Central memory CD8-positive, alpha-beta T cell (primary cell): ENCODE results near the gene FAM184A.

Source experiments
- ATAC-seq: fragments of 150-1000 bp; cut with Tn5 transposase; replicated peaks from 2 replicates; pipeline ENCODE4 v1.10.0; 2022; ENCODE audit warnings: mild to moderate bottlenecking, moderate FRiP score, moderate number of reproducible peaks; ENCODE audit not compliant: poor library complexity, severe bottlenecking; ENCODE audit errors: extremely low read depth
- DNase-seq, 2 donors: peaks; one replicate each; pipeline ENCODE4 v3.0.0; 2021; ENCODE audit warnings: low spot score in 2 of 2
- H3K27ac Mint-ChIP-seq: one replicate; pipeline ENCODE4 v1.8.0; 2022; ENCODE audit warnings: low read depth, mild to moderate bottlenecking, moderate library complexity, mixed read lengths
- H3K27me3 Mint-ChIP-seq: one replicate; pipeline ENCODE4 v1.8.0; 2022; ENCODE audit warnings: mixed read lengths
- H3K36me3 Mint-ChIP-seq: one replicate; pipeline ENCODE4 v1.8.0; 2022; ENCODE audit warnings: mild to moderate bottlenecking, moderate library complexity, mixed read lengths; ENCODE audit not compliant: insufficient read depth
- H3K4me1 Mint-ChIP-seq: one replicate; pipeline ENCODE4 v1.8.0; 2022; ENCODE audit warnings: mixed read lengths
- H3K4me3 Mint-ChIP-seq: one replicate; pipeline ENCODE4 v1.8.0; 2022; ENCODE audit warnings: mild to moderate bottlenecking, moderate library complexity, mixed read lengths
- H3K9me3 Mint-ChIP-seq: one replicate; pipeline ENCODE4 v1.8.0; 2022; ENCODE audit warnings: mixed read lengths

FAM184A gene

DNA sequence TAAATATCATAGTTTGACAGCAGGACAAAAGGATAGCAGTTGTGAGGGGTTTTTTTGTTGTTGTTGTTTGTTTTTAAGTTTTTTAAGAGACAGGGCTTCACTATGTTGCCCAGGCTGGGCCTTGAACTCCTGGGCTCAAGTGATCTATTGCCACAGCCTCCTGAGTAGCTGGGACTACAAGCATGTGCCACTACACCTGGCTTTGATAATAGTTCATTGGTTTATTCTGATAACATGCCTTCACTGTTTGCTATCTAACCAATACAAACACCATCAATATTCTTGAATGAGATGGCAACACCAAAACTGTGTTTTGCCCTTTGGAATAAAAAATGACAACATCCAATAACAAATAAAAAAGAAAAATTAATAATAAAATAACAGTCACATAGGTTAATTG is 41.2 kb downstream of the FAM184A start:
- H3K36me3 Mint-ChIP-seq, result no peaks in the 10 kb centered on the region
- no peak overlapping the region for H3K27ac Mint-ChIP-seq
- no peak for DNase-seq
- ATAC-seq, result no peak
- no peaks in the 10 kb centered on the region for H3K9me3 Mint-ChIP-seq
- no peaks in the 10 kb centered on the region for H3K4me1 Mint-ChIP-seq
- H3K4me3 Mint-ChIP-seq, result no peak overlapping the region
- H3K27me3 Mint-ChIP-seq, result no peaks in the 10 kb centered on the region

DNA sequence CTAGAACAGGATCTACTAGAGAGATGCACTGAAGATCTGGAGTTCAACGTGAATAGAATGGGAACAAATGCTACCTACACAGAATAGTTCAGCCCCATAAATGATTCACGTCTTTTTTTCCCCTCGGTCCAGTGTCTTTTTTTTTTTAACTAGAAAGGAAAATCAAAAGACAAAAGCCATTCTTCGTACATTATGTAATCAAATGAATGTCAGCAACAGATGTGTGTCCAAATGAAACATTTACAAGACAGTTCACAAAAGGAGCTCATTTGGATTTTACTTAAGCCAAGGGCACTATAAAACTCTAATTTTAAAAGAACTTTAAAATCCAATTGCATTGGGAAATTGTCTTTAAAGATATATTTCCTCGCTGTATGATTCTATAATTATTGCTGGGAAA is 42.4 kb downstream of the FAM184A start:
- Mint-ChIP-seq H3K4me3 (no peak overlapping the region), H3K4me1 (no peaks in the 10 kb centered on the region), H3K9me3 (no peaks in the 10 kb centered on the region), H3K36me3 (no peaks in the 10 kb centered on the region), H3K27ac (no peak overlapping the region), H3K27me3 (no peaks in the 10 kb centered on the region)
- DNase-seq, result no peak
- ATAC-seq, result no peak

DNA sequence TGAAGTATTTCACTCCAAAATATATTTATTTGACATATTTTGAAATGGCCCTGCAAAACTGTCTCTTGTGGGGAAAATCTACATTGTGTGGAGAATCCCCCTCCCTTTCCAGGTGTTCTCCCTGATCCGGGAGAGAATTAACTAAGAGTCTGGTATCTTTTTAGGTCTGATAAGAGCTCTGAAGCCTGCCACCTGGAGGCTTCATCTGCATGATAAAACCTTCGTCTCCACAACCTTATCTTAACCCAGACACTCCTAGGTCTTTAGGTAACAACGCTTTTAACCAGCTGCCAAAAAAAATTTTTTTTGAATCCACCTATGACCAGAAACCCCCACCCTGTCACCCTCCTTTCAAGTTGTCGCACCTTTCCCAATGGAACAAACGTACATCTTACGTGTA is 43.0 kb downstream of the FAM184A start:
- Mint-ChIP-seq H3K27ac (no peak overlapping the region), H3K36me3 (no peaks in the 10 kb centered on the region), H3K9me3 (no peaks in the 10 kb centered on the region), H3K4me1 (no peaks in the 10 kb centered on the region), H3K27me3 (no peaks in the 10 kb centered on the region), H3K4me3 (no peak overlapping the region)
- ATAC-seq, result no peak
- DNase-seq, result no peak

DNA sequence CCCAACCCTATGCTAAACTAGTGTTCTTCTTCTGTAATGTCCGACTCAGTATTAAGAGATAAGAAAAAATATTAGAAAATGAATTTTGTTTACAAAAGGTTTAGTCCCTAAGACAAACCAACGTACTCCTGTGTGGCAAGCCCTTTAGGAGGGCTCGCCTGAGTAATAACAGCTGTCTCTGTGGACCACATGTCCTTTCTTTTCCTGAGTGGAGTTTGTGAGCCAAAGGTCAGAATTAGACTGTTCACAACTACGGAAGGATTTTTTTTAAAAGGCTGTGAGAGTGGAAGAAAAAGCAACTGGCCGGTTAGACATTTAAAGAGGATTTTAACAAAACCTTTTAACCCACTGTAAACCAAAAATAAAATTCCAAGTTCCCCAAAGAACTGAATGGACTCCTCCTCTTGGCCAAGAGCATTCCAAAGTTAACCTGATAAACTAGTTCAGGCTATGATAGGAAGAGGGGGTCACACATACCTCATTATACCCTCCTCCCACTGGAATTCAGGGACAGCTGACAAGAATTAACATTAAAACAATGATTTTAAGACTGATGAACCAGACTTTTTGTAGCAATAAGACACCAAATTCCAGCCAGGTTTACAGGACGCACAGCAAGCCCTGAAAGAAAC is 43.5 kb downstream of the FAM184A start:
- ATAC-seq, result no peak

DNA sequence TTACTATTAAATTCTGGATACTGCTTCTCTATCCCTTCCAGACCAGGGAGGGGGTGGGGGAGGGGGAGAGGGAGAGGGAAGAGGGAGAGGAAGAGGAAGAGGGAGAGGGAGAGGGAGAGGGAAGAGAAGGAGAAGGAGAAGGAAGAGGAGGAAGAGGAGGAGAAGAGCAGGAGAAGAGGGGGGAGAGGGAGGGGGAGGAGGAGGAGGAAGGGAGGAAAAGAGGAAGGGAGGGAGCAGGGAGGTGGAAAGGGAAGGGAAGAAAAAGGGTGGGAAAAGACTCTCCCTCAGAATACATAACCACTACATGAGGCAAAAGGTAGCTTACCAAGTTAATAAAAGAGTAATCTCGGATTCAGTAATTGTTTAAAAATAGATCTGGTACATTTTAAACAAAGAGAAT is 46.0 kb downstream of the FAM184A start:
- ATAC-seq, result no peak
- no peak overlapping the region for H3K27ac Mint-ChIP-seq
- no peak overlapping the region for H3K4me3 Mint-ChIP-seq
- H3K27me3 Mint-ChIP-seq, result no peaks in the 10 kb centered on the region
- H3K4me1 Mint-ChIP-seq, result no peaks in the 10 kb centered on the region
- H3K9me3 Mint-ChIP-seq, result no peaks in the 10 kb centered on the region
- no peaks in the 10 kb centered on the region for H3K36me3 Mint-ChIP-seq
- DNase-seq, result no peak

More for the DNA sequence above, 43.5 kb downstream of the FAM184A start:
- no peak overlapping the region for H3K4me3 Mint-ChIP-seq
- no peaks in the 10 kb centered on the region for H3K36me3 Mint-ChIP-seq
- H3K27me3 Mint-ChIP-seq, result no peaks in the 10 kb centered on the region
- no peak overlapping the region for H3K27ac Mint-ChIP-seq
- no peak for DNase-seq
- no peaks in the 10 kb centered on the region for H3K9me3 Mint-ChIP-seq
- H3K4me1 Mint-ChIP-seq, result no peaks in the 10 kb centered on the region

DNA sequence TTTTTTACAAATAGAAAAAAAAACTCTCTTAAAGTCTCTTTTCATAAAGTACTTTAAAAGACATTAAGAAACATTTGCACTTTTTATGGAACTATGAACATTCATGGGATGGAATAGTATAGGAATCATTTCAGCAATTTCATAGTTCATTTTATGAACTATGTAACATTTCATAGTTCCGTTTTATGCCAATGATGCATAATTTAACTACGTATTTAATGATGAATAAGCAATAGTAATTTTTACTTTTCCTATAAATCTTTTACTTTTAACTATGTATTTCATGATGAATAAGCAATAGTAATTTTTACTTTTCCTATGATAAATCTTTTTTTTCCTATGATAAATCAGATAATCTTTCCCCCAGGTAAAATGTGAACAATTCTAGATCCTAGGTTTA is 47.7 kb downstream of the FAM184A start:
- Mint-ChIP-seq H3K27ac (no peak overlapping the region), H3K4me1 (no peaks in the 10 kb centered on the region), H3K4me3 (no peak overlapping the region), H3K36me3 (no peaks in the 10 kb centered on the region), H3K27me3 (peaks cover 15% of the 10 kb centered on the region), H3K9me3 (no peaks in the 10 kb centered on the region)
- ATAC-seq, result no peak
- DNase-seq, result no peak

DNA sequence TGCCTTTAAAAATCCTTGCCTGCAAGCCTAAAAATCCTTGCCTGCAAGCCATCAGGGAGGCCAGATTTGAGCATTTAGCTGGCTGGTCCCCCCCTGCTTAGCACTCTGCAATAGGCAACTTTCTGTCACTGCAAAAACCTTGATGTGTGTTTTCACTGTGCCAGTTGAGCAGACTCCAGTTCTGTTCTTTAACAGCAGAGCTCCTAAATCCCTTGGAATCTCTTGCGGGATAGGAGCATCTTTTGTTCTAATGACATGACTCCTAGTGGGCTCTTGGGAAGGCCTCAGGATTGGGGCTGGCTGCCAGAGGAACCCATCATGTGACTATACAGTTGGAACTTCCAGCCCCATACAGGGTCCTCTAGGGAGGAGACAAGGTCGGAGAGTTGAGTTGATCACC is 50.4 kb downstream of the FAM184A start:
- no peaks in the 10 kb centered on the region for H3K4me1 Mint-ChIP-seq
- ATAC-seq (no peak), DNase-seq (no peak)
- no peak overlapping the region for H3K27ac Mint-ChIP-seq
- no peaks in the 10 kb centered on the region for H3K9me3 Mint-ChIP-seq
- H3K27me3 Mint-ChIP-seq, result peaks cover 18% of the 10 kb centered on the region
- H3K36me3 Mint-ChIP-seq, result no peaks in the 10 kb centered on the region
- H3K4me3 Mint-ChIP-seq, result no peak overlapping the region

DNA sequence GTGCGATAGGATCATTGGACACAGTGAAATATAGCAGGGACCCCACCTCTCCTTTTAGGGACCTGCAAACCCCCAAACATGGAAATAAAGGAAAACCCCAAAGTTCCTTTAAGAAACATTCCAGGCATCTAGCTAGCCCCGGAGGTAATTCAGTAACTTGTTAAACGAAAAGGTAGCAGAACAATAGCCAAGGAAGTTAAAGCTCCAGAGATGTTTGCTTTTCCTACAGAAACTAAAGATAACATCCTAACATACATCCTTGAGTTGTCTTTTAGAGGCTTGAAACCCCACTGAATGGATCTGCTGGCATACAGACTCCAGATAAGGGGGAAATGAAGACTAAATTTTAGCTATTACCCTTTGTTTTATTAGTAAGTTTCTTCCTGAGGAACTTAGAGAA is 51.0 kb downstream of the FAM184A start:
- Mint-ChIP-seq H3K36me3 (no peaks in the 10 kb centered on the region), H3K4me1 (no peaks in the 10 kb centered on the region), H3K27me3 (peaks cover 18% of the 10 kb centered on the region), H3K27ac (no peak overlapping the region), H3K9me3 (no peaks in the 10 kb centered on the region), H3K4me3 (no peak overlapping the region)
- DNase-seq (no peak), ATAC-seq (no peak)

DNA sequence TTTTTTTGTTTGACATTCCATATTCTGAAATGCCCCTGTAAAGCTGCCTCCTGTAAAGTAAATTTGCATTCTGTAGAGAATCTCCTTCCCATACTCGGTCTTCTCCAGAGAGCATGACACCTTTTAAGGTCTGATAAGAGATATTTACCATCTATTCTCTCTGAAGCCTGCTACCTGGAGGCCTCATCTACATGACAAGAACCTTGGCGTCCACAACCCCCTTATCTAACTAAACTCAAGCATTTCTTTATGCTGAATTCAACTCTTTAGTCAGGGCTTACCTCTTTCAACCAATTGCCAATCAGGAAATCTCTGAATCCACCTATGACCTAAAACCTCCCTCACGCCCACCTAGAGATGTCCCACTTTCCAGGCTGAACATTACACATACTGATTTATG is 51.6 kb downstream of the FAM184A start:
- Mint-ChIP-seq H3K4me3 (no peak overlapping the region), H3K27me3 (peaks cover 18% of the 10 kb centered on the region), H3K27ac (no peak overlapping the region), H3K4me1 (no peaks in the 10 kb centered on the region), H3K36me3 (no peaks in the 10 kb centered on the region), H3K9me3 (no peaks in the 10 kb centered on the region)
- ATAC-seq (no peak), DNase-seq (no peak)

DNA sequence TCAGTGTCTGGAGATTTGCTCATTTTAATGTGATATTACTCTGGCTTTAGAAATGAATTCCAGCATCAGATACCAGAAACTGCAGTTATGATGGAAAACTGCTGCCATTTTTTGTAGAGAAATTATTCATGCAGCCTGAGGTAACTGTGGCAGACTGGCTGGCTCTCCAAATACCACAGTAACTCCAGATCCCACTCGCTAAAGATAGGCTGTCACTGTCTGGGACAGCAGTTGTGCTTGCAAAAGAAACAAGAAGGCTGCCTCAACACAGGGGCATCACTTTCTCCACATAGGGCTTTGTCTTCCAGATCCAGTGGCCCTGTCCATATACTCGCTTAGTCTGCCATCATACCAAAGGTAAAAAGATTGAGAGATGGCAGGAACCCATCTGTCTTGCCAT is 52.7 kb downstream of the FAM184A start:
- DNase-seq, result no peak
- no peaks in the 10 kb centered on the region for H3K4me1 Mint-ChIP-seq
- peaks cover 18% of the 10 kb centered on the region for H3K27me3 Mint-ChIP-seq
- H3K36me3 Mint-ChIP-seq, result no peaks in the 10 kb centered on the region
- H3K27ac Mint-ChIP-seq, result no peak overlapping the region
- ATAC-seq, result no peak
- H3K4me3 Mint-ChIP-seq, result no peak overlapping the region
- no peaks in the 10 kb centered on the region for H3K9me3 Mint-ChIP-seq

DNA sequence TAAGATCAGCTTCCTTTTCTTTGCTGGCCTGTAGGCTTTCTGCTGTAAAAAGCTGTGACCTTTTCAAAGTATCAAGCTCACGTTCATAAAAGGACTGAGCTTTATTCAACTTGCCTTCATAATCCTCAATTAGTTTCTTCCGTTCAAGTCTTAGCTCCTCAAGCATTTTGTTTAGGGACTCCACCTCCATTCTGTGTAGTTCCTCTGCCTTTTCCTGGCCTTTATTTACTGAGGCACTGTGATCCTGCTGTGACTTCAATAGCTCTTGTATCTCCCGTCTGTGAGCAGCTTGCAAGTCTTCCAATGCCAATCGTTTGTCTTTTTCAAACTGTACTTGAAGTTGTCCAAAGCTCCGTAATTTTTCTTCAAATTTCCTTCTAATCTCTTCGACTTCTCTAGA is 54.4 kb downstream of the FAM184A start:
- Mint-ChIP-seq H3K27me3 (peaks cover 18% of the 10 kb centered on the region), H3K36me3 (no peaks in the 10 kb centered on the region), H3K27ac (no peak overlapping the region), H3K9me3 (no peaks in the 10 kb centered on the region), H3K4me1 (no peaks in the 10 kb centered on the region), H3K4me3 (no peak overlapping the region)
- DNase-seq (no peak), ATAC-seq (no peak)

DNA sequence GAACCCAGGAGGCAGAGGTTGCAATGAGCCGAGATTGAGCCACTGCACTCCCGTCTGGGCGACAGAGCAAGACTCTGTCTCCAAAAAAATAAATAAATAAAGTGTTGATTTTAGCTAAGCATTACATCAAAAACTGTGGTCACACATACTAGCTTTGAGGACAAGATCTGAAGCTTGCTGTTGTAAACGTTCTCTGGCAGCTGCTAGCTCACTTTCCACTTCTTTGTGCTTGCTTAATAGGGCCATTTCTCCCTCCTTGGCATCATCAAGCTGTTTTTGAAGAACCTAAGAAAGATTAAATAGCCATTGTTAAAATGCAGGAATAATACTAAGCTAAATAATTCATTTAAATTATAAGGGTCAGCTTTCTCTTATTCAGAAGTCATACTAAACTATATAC is 55.7 kb downstream of the FAM184A start:
- no peak overlapping the region for H3K27ac Mint-ChIP-seq
- ATAC-seq (no peak), DNase-seq (no peak)
- H3K9me3 Mint-ChIP-seq, result no peaks in the 10 kb centered on the region
- H3K36me3 Mint-ChIP-seq, result no peaks in the 10 kb centered on the region
- H3K4me3 Mint-ChIP-seq, result no peak overlapping the region
- H3K4me1 Mint-ChIP-seq, result no peaks in the 10 kb centered on the region
- peaks cover 18% of the 10 kb centered on the region for H3K27me3 Mint-ChIP-seq

DNA sequence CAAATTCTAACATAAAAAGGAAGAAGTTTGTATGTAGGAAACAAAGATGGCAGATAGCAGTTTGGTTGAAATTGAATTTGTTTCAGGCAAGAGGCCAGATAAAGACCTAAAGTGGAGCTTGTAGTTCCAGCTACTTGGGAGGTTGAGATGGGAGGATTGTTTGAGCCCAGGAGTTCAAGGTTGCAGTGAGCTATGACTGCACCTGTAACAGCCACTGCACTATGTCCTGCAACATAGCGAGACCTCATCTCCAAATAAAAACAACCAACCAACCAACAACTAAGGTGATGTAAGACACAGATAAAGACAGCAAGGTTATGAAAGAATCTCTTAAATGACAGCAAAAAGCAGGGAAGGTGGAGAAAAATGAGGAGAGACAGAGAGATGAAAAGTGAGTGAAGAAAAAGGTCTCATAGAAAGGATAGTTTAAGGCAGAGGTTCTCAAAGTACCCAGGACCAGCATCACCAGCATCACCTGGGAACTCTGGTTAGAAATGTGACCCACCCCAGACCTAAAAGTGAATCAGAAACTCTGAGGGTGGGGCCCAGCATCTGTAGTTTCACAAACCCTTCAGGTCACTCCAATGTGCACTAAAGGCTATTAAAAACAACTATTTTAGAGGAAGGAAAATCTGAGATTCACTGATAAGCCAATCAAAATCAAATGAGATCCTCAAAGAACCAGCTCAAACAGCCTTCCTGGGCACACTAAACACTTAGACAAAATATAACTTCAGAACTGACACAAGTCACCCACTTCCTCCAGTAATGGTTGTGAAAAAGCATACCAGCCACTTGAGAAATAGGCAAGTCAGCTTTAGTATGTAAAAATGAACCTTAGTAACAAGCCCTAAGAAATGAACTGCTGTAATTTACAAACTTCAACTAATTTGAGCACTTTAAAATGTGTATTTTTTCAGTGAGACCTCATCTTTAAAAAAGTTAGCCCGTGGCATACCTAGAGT is 57.6 kb downstream of the FAM184A start:
- DNase-seq (no peak), ATAC-seq (no peak)
- Mint-ChIP-seq H3K4me3 (no peak overlapping the region), H3K9me3 (no peaks in the 10 kb centered on the region), H3K4me1 (no peaks in the 10 kb centered on the region), H3K36me3 (no peaks in the 10 kb centered on the region), H3K27me3 (peaks cover 4% of the 10 kb centered on the region), H3K27ac (no peak overlapping the region)
